HL-60 (cell line): ENCODE measurements around the gene BTBD6.

Source experiments
- DNase-seq, 2 experiments: peaks; one replicate each; pipeline ENCODE4 v3.0.0-alpha.2; 2010 to 2020; ENCODE audit warnings: low read depth in 1 of 2, low spot score in 1 of 2
- H3K27ac ChIP-seq: fragments of 250-450 bp; sonication (Bioruptor Pico); replicated peaks from 2 replicates; pipeline ENCODE4 v1.5.1; 2020; ENCODE audit warnings: mild to moderate bottlenecking, moderate library complexity
- H3K27me3 ChIP-seq: fragments of 250-450 bp; sonication (Bioruptor Pico); 2 replicates; pipeline ENCODE4 v1.5.1; 2021; ENCODE audit warnings: mild to moderate bottlenecking, moderate library complexity; ENCODE audit not compliant: insufficient read depth, poor library complexity, severe bottlenecking
- H3K4me3 ChIP-seq: replicated peaks from 2 replicates; pipeline ENCODE4 v1.5.1; 2011; ENCODE audit warnings: mild to moderate bottlenecking, control low read depth, low read length; ENCODE audit not compliant: insufficient read depth
- GABPA ChIP-seq: IDR thresholded peaks from 2 replicates; pipeline ENCODE4 v1.6.1; 2012; ENCODE audit warnings: low read depth
- POLR2AphosphoS5 ChIP-seq: IDR thresholded peaks from 2 replicates; pipeline ENCODE4 v1.6.1; 2012; ENCODE audit warnings: low read depth
- SPI1 ChIP-seq: IDR thresholded peaks from 2 replicates; pipeline ENCODE4 v1.6.1; 2012; ENCODE audit warnings: low read depth, mild to moderate bottlenecking, borderline replicate concordance
- TF ChIP-seq, protein P1 (sequence below): IDR thresholded peaks from 2 replicates; pipeline ENCODE4 v1.6.1; 2012; ENCODE audit warnings: low read depth; ENCODE audit not compliant: insufficient replicate concordance
- TF ChIP-seq, protein P2 (sequence below): IDR thresholded peaks from one replicate; pipeline ENCODE4 v1.5.1; 2011; ENCODE audit warnings: low read length, control low read depth, inconsistent platforms; ENCODE audit not compliant: insufficient read depth

The BTBD6 gene

DNA sequence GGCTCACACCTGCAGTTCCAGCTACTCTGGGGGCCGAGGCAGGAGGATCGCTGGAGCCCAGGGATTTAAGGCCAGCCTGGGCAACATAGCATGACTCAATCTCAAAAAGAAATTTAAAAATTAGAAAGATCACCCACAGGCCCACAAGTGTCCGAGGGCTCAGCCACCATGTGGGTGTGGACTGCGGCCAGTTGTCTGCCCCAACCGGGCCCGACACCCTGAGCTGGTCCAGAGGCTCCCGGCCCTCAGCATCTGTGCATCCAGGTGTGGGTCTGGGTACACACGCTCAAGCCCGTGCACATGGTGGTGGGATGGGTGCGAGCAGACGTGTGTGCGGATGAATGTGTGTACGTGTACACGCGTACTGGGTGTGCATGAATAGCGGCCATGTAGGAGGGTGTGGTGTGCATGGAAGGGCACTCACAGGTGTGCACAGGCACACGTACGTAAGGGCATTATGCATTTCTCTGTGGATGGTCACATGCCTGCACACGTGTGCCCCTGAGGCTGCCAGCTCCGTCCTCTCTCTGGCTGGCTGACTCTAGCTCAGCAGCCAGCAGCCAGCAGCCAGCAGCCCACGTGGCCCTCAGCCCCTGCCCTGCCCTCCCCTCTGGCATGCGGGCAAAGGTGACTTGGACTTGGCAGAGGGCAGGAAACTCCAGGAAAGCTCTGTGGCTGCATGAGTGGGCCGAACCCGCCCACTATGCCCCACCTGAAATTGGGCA lies 44.0 kb upstream of the BTBD6 start:
- H3K27ac ChIP-seq: no peak overlapping the region
- TF ChIP-seq, protein P1, sequence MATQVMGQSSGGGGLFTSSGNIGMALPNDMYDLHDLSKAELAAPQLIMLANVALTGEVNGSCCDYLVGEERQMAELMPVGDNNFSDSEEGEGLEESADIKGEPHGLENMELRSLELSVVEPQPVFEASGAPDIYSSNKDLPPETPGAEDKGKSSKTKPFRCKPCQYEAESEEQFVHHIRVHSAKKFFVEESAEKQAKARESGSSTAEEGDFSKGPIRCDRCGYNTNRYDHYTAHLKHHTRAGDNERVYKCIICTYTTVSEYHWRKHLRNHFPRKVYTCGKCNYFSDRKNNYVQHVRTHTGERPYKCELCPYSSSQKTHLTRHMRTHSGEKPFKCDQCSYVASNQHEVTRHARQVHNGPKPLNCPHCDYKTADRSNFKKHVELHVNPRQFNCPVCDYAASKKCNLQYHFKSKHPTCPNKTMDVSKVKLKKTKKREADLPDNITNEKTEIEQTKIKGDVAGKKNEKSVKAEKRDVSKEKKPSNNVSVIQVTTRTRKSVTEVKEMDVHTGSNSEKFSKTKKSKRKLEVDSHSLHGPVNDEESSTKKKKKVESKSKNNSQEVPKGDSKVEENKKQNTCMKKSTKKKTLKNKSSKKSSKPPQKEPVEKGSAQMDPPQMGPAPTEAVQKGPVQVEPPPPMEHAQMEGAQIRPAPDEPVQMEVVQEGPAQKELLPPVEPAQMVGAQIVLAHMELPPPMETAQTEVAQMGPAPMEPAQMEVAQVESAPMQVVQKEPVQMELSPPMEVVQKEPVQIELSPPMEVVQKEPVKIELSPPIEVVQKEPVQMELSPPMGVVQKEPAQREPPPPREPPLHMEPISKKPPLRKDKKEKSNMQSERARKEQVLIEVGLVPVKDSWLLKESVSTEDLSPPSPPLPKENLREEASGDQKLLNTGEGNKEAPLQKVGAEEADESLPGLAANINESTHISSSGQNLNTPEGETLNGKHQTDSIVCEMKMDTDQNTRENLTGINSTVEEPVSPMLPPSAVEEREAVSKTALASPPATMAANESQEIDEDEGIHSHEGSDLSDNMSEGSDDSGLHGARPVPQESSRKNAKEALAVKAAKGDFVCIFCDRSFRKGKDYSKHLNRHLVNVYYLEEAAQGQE: no peak
- TF ChIP-seq SPI1: no peak
- TF ChIP-seq GABPA: no peak
- TF ChIP-seq, protein P2, sequence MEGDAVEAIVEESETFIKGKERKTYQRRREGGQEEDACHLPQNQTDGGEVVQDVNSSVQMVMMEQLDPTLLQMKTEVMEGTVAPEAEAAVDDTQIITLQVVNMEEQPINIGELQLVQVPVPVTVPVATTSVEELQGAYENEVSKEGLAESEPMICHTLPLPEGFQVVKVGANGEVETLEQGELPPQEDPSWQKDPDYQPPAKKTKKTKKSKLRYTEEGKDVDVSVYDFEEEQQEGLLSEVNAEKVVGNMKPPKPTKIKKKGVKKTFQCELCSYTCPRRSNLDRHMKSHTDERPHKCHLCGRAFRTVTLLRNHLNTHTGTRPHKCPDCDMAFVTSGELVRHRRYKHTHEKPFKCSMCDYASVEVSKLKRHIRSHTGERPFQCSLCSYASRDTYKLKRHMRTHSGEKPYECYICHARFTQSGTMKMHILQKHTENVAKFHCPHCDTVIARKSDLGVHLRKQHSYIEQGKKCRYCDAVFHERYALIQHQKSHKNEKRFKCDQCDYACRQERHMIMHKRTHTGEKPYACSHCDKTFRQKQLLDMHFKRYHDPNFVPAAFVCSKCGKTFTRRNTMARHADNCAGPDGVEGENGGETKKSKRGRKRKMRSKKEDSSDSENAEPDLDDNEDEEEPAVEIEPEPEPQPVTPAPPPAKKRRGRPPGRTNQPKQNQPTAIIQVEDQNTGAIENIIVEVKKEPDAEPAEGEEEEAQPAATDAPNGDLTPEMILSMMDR: no peak
- TF ChIP-seq POLR2AphosphoS5: no peak
- no peak overlapping the region for H3K4me3 ChIP-seq
- H3K27me3 ChIP-seq: no peaks in the 10 kb centered on the region
- no peak for DNase-seq

DNA sequence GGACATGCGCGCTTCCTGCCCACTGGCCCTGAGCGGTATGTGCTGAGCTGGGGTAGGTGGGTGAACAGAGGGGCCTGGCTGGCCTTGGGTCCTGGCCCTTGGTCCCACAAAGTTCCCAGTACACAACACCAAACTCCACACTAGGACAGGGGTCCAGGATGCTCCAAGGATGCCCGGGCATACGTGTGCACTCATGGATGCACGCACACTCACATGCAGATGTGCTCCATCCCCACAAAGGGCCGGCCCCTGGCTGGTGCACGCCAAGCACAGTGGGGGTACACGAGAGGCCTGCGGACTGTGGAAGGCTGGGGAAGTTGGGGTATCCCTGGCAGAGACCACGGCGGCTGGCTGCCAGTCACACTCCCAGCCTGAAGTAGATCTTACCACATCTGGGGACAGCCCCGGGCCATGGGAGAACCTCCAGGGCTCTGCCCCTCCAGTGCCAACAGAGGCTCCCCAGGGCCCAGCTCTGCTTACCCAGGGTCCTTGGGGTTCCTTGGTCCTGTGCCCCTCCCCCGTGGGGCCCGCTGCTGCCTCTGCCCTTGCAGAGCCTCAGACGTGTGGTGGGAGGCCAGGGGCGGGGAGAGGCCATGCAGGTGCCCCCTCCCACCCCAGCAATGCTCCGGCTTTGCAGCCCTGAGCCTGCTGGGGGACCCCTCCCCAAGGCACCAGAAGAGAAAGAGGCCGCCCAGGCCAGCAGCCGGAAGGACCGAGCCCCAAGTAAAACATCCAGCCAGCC lies 43.2 kb upstream of the BTBD6 start:
- Histone ChIP-seq H3K4me3 (no peak overlapping the region), H3K27me3 (no peaks in the 10 kb centered on the region), H3K27ac (no peak overlapping the region)
- TF ChIP-seq GABPA (no peak), SPI1 (no peak), POLR2AphosphoS5 (no peak)
- TF ChIP-seq, protein P1: no peak
- TF ChIP-seq, protein P2: no peak
- DNase-seq: no peak

DNA sequence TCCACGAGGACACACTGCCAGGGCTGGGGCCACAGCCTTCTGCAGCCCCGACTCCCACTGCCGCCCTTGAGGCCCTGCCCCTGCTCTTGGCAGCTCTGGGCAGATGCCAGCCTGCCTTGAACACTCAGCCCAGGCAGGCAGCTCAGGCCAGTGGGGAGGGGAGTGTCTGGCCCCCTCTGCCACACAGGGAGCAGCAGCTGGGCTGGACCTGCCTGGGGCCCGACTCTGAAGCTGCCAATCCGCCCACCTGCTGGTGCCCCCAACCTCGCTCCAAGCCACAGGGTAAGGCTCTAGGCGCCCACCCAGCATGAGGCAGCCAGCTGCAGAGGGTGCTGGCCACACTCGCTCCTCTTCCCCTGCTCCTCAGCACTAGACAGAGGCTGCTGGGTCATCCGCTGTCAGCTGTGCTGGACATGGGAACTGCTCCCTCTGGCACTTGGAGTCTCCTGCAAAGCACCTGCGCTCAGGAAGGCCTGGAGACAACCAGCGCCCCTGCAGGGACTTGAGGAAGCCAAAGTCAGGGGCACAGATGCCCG lies 42.6 kb upstream of the BTBD6 start:
- no peak for TF ChIP-seq POLR2AphosphoS5
- TF ChIP-seq, protein P1: no peak
- TF ChIP-seq, protein P2: no peak
- Histone ChIP-seq H3K27ac (no peak overlapping the region), H3K4me3 (no peak overlapping the region), H3K27me3 (no peaks in the 10 kb centered on the region)
- DNase-seq: no peak
